ENCODE data around the gene CDKAL1.
"Not testable (repeated sequence)": the region's sequence is repeated elsewhere in the genome, so short reads cannot be mapped to it uniquely, and the experiment has no call there.

The CDKAL1 gene

GRCh38 chr6:20711518-20711917 is 177.3 kb downstream of the CDKAL1 start:
- no peak for DNase-seq (ENCODE audit: low read depth)

GRCh38 chr6:20712011-20712410 is 177.8 kb downstream of the CDKAL1 start:
- DNase-seq (ENCODE audit: low read depth), result no peak

GRCh38 chr6:20715135-20715806 is 181.0 kb downstream of the CDKAL1 start:
- DNase-seq (ENCODE audit: low read depth), result no peak

- no peak for DNase-seq (ENCODE audit: low read depth)
Observed at GRCh38 chr6:20716865-20717264, 182.6 kb downstream of the CDKAL1 start.

GRCh38 chr6:20717743-20718142 is 183.5 kb downstream of the CDKAL1 start:
- DNase-seq (ENCODE audit: low read depth), result no peak

- no peak for DNase-seq (ENCODE audit: low read depth)
Observed at GRCh38 chr6:20718705-20719653, 184.7 kb downstream of the CDKAL1 start.

GRCh38 chr6:20719980-20720379 is 185.7 kb downstream of the CDKAL1 start:
- no peak for DNase-seq (ENCODE audit: low read depth)

- not testable (repeated sequence) for DNase-seq (ENCODE audit: low read depth)
Observed at GRCh38 chr6:20721121-20721520, 186.9 kb downstream of the CDKAL1 start.

- DNase-seq (ENCODE audit: low read depth), result no peak
Observed at GRCh38 chr6:20722455-20722854, 188.2 kb downstream of the CDKAL1 start.

- DNase-seq (ENCODE audit: low read depth), result no peak
Observed at GRCh38 chr6:20723236-20723635, 189.0 kb downstream of the CDKAL1 start.

GRCh38 chr6:20724443-20725190 is 190.4 kb downstream of the CDKAL1 start:
- DNase-seq (ENCODE audit: low read depth), result no peak

GRCh38 chr6:20725235-20725634 is 191.0 kb downstream of the CDKAL1 start:
- DNase-seq (ENCODE audit: low read depth), result not testable (repeated sequence)

- DNase-seq (ENCODE audit: low read depth), result no peak
Observed at GRCh38 chr6:20729086-20729485, 194.8 kb downstream of the CDKAL1 start.

- not testable (repeated sequence) for DNase-seq (ENCODE audit: low read depth)
Observed at GRCh38 chr6:20732362-20732761, 198.1 kb downstream of the CDKAL1 start.

GRCh38 chr6:20732896-20733295 is 198.6 kb downstream of the CDKAL1 start:
- DNase-seq (ENCODE audit: low read depth), result no peak

- no peak for DNase-seq (ENCODE audit: low read depth)
Observed at GRCh38 chr6:20737912-20738311, 203.7 kb downstream of the CDKAL1 start.

- no peak for DNase-seq (ENCODE audit: low read depth)
Observed at GRCh38 chr6:20740088-20740487, 205.8 kb downstream of the CDKAL1 start.

- no peak for DNase-seq (ENCODE audit: low read depth)
Observed at GRCh38 chr6:20740727-20741126, 206.5 kb downstream of the CDKAL1 start.

GRCh38 chr6:20741490-20741889 is 207.2 kb downstream of the CDKAL1 start:
- no peak for DNase-seq (ENCODE audit: low read depth)

GRCh38 chr6:20744911-20745557 is 210.8 kb downstream of the CDKAL1 start:
- no peak for DNase-seq (ENCODE audit: low read depth)

- DNase-seq (ENCODE audit: low read depth), result no peak
Observed at GRCh38 chr6:20746024-20746423, 211.8 kb downstream of the CDKAL1 start.

All from stimulated activated CD8-positive, alpha-beta memory T cell treated with anti-CD3 and anti-CD28 coated beads, Interleukin-4, amount 100 ng/mL, for 24 hours (primary cell).